T-helper 1 cell (primary cell): ENCODE measurements around the gene MYD88.

Experiments
- DNase-seq, 5 donors: peaks; one replicate each; pipeline ENCODE4 v3.0.0-alpha.2; 2012 to 2020

The MYD88 gene

GRCh38 chr3:38112378-38112761, 26.1 kb upstream of the MYD88 start:
- no peak for DNase-seq

- no peak for DNase-seq
These were observed 24.2 kb upstream of the MYD88 start for GRCh38 chr3:38114052-38114874.

- DNase-seq: no peak
These were observed 23.4 kb upstream of the MYD88 start for GRCh38 chr3:38114875-38115644.

GRCh38 chr3:38115645-38116427, 22.6 kb upstream of the MYD88 start:
- no peak for DNase-seq

GRCh38 chr3:38116471-38117162, 21.8 kb upstream of the MYD88 start:
- DNase-seq: no peak

- DNase-seq: no peak
These were observed 21.2 kb upstream of the MYD88 start for GRCh38 chr3:38117163-38117716.

- peak; percentile 30 to 63 (median 55) for DNase-seq
These were observed 20.6 kb upstream of the MYD88 start for GRCh38 chr3:38117748-38118420.

GRCh38 chr3:38118421-38119247, 19.8 kb upstream of the MYD88 start:
- DNase-seq: no peak

- DNase-seq: no peak
These were observed 19.3 kb upstream of the MYD88 start for GRCh38 chr3:38119248-38119544.

- DNase-seq: no peak
These were observed 18.4 kb upstream of the MYD88 start for GRCh38 chr3:38119821-38120692.

- DNase-seq: no peak
These were observed 17.6 kb upstream of the MYD88 start for GRCh38 chr3:38120693-38121450.

- no peak for DNase-seq
These were observed 17.0 kb upstream of the MYD88 start for GRCh38 chr3:38121451-38121831.

GRCh38 chr3:38121832-38122461, 16.5 kb upstream of the MYD88 start:
- DNase-seq: no peak

GRCh38 chr3:38122712-38123290, 15.7 kb upstream of the MYD88 start:
- no peak for DNase-seq

- no peak for DNase-seq
These were observed 13.9 kb upstream of the MYD88 start for GRCh38 chr3:38124324-38125122.

- no peak for DNase-seq
These were observed 12.9 kb upstream of the MYD88 start for GRCh38 chr3:38125305-38126120.
